ENCODE data around the gene NFATC1. TPM values are rescaled to one million over a fixed set of nuclear protein-coding genes. Genes with fewer than 3 reads are reported as not detected.

NFATC1 gene
- polyA plus RNA-seq, 1 of the 3 experiments (the other 2 are of a cell fraction): 0.02 TPM

- no peaks in the 10 kb centered on the region; a peak in 1 of 4 replicates for H3K4me1 ChIP-seq (ENCODE audit: control insufficient read depth in 1 of 2, insufficient read depth in 2 of 2, low read depth in 1 of 2, low read length in 1 of 2)
- ChIA-PET CTCF (no interaction called here), POLR2A (no interaction called here)
- H2AFZ ChIP-seq (ENCODE audit: low read depth): no peak overlapping the region
- no peaks in the 10 kb centered on the region for H3K9me2 ChIP-seq
- H3K79me2 ChIP-seq (ENCODE audit: insufficient read depth): no peaks in the 10 kb centered on the region
- no peaks in the 10 kb centered on the region for H4K20me1 ChIP-seq (ENCODE audit: insufficient read depth)
- no peak overlapping the region for H3K4me3 ChIP-seq (ENCODE audit: low read depth in 2 of 2, low read length in 1 of 2)
- no peak overlapping the region for H3K9ac ChIP-seq
- WGBS (ENCODE audit: low lambda C conversion rate): 80% methylated on average over 5 of the region's 5 CpGs
- H3K27me3 ChIP-seq (ENCODE audit: insufficient read depth): no peaks in the 10 kb centered on the region
- DNase-seq: no peak
- no peaks in the 10 kb centered on the region for H3F3A ChIP-seq (replicated peaks; ENCODE audit: insufficient read depth)
- H3K4me2 ChIP-seq: no peak overlapping the region
- peaks cover 13 to 32% of the 10 kb centered on the region in 2 experiments for H3K36me3 ChIP-seq (replicated peaks in 1 of 2; ENCODE audit: control insufficient read depth in 1 of 2, insufficient read depth in 2 of 2, low read length in 1 of 2)
- H3K9me3 ChIP-seq: no peaks in the 10 kb centered on the region
- no peak overlapping the region for H3K27ac ChIP-seq (ENCODE audit: low read depth in 2 of 2, low read length in 1 of 2)
- no peak for TF ChIP-seq FOSL2 (IDR thresholded peaks at IDR 0.05; ENCODE audit: borderline replicate concordance, low read depth)
- no peak for TF ChIP-seq NFIC (IDR thresholded peaks at IDR 0.05; ENCODE audit: borderline replicate concordance)
- no peak for TF ChIP-seq RXRA (IDR thresholded peaks at IDR 0.05; ENCODE audit: borderline replicate concordance, low read depth)
- no peak for TF ChIP-seq PBX3 (IDR thresholded peaks at IDR 0.05)
- TF ChIP-seq RCOR1 (IDR thresholded peaks at IDR 0.05; ENCODE audit: low read length): no peak
- TF ChIP-seq ZBTB33 (IDR thresholded peaks at IDR 0.05; ENCODE audit: borderline replicate concordance, low read depth): no peak
- TF ChIP-seq TEAD4 (IDR thresholded peaks at IDR 0.05; ENCODE audit: borderline replicate concordance, insufficient read depth): no peak
- no peak for TF ChIP-seq YY1 (IDR thresholded peaks at IDR 0.05; ENCODE audit: low read depth)
- no peak for TF ChIP-seq REST (IDR thresholded peaks at IDR 0.05; ENCODE audit: low read depth, low read length)
- no peak for TF ChIP-seq TCF12 (IDR thresholded peaks at IDR 0.05)
- TF ChIP-seq SMC3 (IDR thresholded peaks at IDR 0.05; ENCODE audit: low read depth, low read length): no peak
Measured at GRCh38 chr18:79348066-79348465, 47.7 kb upstream of the NFATC1 start.

GRCh38 chr18:79352432-79352831 is 43.3 kb upstream of the NFATC1 start:
- CTCF ChIA-PET: interaction anchor here (1.0 kb wide), 1 partner anchor 8 kb away, joined by 3 read pairs; no protein-coding TSS in a partner anchor
- H3K36me3 ChIP-seq (replicated peaks in 1 of 2; ENCODE audit: control insufficient read depth in 1 of 2, insufficient read depth in 2 of 2, low read length in 1 of 2): peaks cover 0 to 6% of the 10 kb centered on the region in 2 experiments
- 79% methylated on average over 6 of the region's 6 CpGs for WGBS (ENCODE audit: low lambda C conversion rate)
- H3K4me2 ChIP-seq: no peak overlapping the region
- H3K4me1 ChIP-seq (ENCODE audit: control insufficient read depth in 1 of 2, insufficient read depth in 2 of 2, low read depth in 1 of 2, low read length in 1 of 2): no peaks in the 10 kb centered on the region; a peak in 1 of 4 replicates
- no peak for DNase-seq
- no peak overlapping the region for H3K9ac ChIP-seq
- H3K27me3 ChIP-seq (ENCODE audit: insufficient read depth): no peaks in the 10 kb centered on the region
- no peaks in the 10 kb centered on the region for H3F3A ChIP-seq (replicated peaks; ENCODE audit: insufficient read depth)
- no peaks in the 10 kb centered on the region for H3K9me3 ChIP-seq
- H3K9me2 ChIP-seq: no peaks in the 10 kb centered on the region
- POLR2A ChIA-PET: no interaction called here
- H3K79me2 ChIP-seq (ENCODE audit: insufficient read depth): no peaks in the 10 kb centered on the region
- H3K27ac ChIP-seq (ENCODE audit: low read depth in 2 of 2, low read length in 1 of 2): no peak overlapping the region
- H4K20me1 ChIP-seq (ENCODE audit: insufficient read depth): no peaks in the 10 kb centered on the region
- H3K4me3 ChIP-seq (ENCODE audit: low read depth in 2 of 2, low read length in 1 of 2): no peak overlapping the region
- H2AFZ ChIP-seq (ENCODE audit: low read depth): no peak overlapping the region
- TF ChIP-seq SIN3A (IDR thresholded peaks at IDR 0.05; ENCODE audit: borderline replicate concordance, low read depth, low read length): no peak
- TF ChIP-seq CTCF (IDR thresholded peaks at IDR 0.05): no peak
- TF ChIP-seq FOXM1 (IDR thresholded peaks at IDR 0.05; ENCODE audit: low read depth): no peak
- no peak for TF ChIP-seq REST (IDR thresholded peaks at IDR 0.05; ENCODE audit: low read depth, low read length)
- TF ChIP-seq MXI1 (IDR thresholded peaks at IDR 0.05; ENCODE audit: low read depth, low read length): no peak
- TF ChIP-seq NRF1 (IDR thresholded peaks at IDR 0.05; ENCODE audit: low read depth, low read length): no peak
- TF ChIP-seq ELF1 (IDR thresholded peaks at IDR 0.05): no peak
